K562 (cell line): Measurements from ENCODE around the gene SETD7. TPM values are rescaled to one million over a fixed set of nuclear protein-coding genes. Genes with fewer than 3 reads are reported as not detected.
A peak's percentile ranks its signal among the peaks of the same experiment; 100 is the strongest.

Source experiments
- ATAC-seq: fragments of 200-7000 bp; cut with Tn5 transposase; 3 replicates; pipeline ENCODE4 v1.9.1; 2020; ENCODE audit warnings: moderate library complexity
- BruUV-seq: library from RNA; stranded (reverse); fragments of 400-500 nt; replicated peaks from 2 replicates; lab custom pipeline; 2021; lab: Mats Ljungman, UMichigan
- CTCF ChIA-PET: fragments of 300-600 bp; formaldehyde crosslinking; extraction: SDS; loops from one replicate; lab custom pipeline; 2021; ENCODE audit warnings: low intra/inter-chr PET ratio; lab: Yijun Ruan, JAX
- POLR2A ChIA-PET: fragments of 300-600, 350-650 bp; sonication (Branson Sonifier 250); formaldehyde crosslinking; extraction: SDS; loops from one replicate; lab custom pipeline; 2021; ENCODE audit warnings: antibody characterized with exemption, inconsistent platforms; lab: Yijun Ruan, JAX
- DNase-seq, 4 experiments: peaks; one replicate each; pipeline versions ENCODE4 v3.0.0 to v3.0.0-alpha.2; 2011 to 2018; ENCODE audit warnings: low spot score in 3 of 4, mixed read lengths in 3 of 4; ENCODE audit errors: extremely low read depth in 1 of 4
- FAIRE-seq: peaks from 2 replicates; lab custom pipeline; 2011; peaks lifted over from hg19 to GRCh38; lab: Jason Lieb, UNC
- H2AFZ ChIP-seq: 2 replicates; pipeline ENCODE4 v1.6.0; 2011; ENCODE audit warnings: low read depth, low read length, control low read depth, inconsistent platforms
- H3K27ac ChIP-seq: fragments of 200-600 bp; 3 replicates; pipeline ENCODE4 v1.8.0; 2011; ENCODE audit warnings: low read depth, mild to moderate bottlenecking, control low read depth, inconsistent platforms, low read length, moderate library complexity, mixed read lengths; ENCODE audit errors: extremely low read depth
- H3K27me3 ChIP-seq, 2 experiments: fragments of 300-600 bp in 1 of 2; 2 replicates in 1 of 2; 3 replicates in 1 of 2; pipeline versions ENCODE4 v1.6.0 to v1.8.0; 2011; ENCODE audit warnings: inconsistent platforms in 2 of 2, low read length in 2 of 2, mild to moderate bottlenecking in 1 of 2, mixed read lengths in 1 of 2, moderate library complexity in 1 of 2; ENCODE audit not compliant: control insufficient read depth in 2 of 2, insufficient read depth in 2 of 2
- H3K36me3 ChIP-seq: fragments of 300-600 bp; 3 replicates; pipeline ENCODE4 v1.8.0; 2011; ENCODE audit warnings: mild to moderate bottlenecking, low read length, inconsistent platforms; ENCODE audit not compliant: control insufficient read depth, insufficient read depth
- H3K4me1 ChIP-seq, 2 experiments: fragments of 200-600 bp in 1 of 2; replicated peaks in 1 of 2; 2 replicates in 1 of 2; 3 replicates in 1 of 2; pipeline versions ENCODE4 v1.5.1 to v1.8.0; 2011; ENCODE audit warnings: inconsistent platforms in 2 of 2, low read length in 2 of 2, mild to moderate bottlenecking in 1 of 2, mixed read lengths in 1 of 2, moderate library complexity in 1 of 2; ENCODE audit not compliant: control insufficient read depth in 2 of 2, insufficient read depth in 2 of 2
- H3K4me2 ChIP-seq: 2 replicates; pipeline ENCODE4 v1.6.1; 2011; ENCODE audit warnings: low read length, control low read depth, inconsistent platforms, mixed read lengths; ENCODE audit not compliant: insufficient read depth
- H3K4me3 ChIP-seq: fragments of 200-600 bp; sonication (generic), shearing (Covaris generic); 2 replicates; pipeline ENCODE4 v1.5.1; 2016; ENCODE audit warnings: control low read depth, inconsistent platforms
- H3K79me2 ChIP-seq: fragments of 200-600 bp; 3 replicates; pipeline ENCODE4 v1.8.0; 2011; ENCODE audit warnings: low read length, inconsistent platforms; ENCODE audit not compliant: control insufficient read depth, insufficient read depth
- H3K9ac ChIP-seq, 2 experiments: 2 replicates each; pipeline versions ENCODE4 v1.6.0 to v1.6.1; 2011; ENCODE audit warnings: low read depth in 2 of 2, low read length in 2 of 2, control low read depth in 1 of 2, inconsistent platforms in 1 of 2, mild to moderate bottlenecking in 1 of 2, mixed read lengths in 1 of 2; ENCODE audit not compliant: insufficient read depth in 1 of 2
- H3K9me1 ChIP-seq: one replicate; pipeline ENCODE4 v1.6.0; 2011; ENCODE audit warnings: inconsistent platforms, mild to moderate bottlenecking, low read length, moderate library complexity; ENCODE audit not compliant: control insufficient read depth, insufficient read depth
- H3K9me3 ChIP-seq: replicated peaks from 2 replicates; pipeline ENCODE4 v1.5.1; 2011; ENCODE audit warnings: low read depth, low read length, inconsistent platforms; ENCODE audit not compliant: control insufficient read depth, insufficient read depth
- H4K20me1 ChIP-seq: replicated peaks from 2 replicates; pipeline ENCODE4 v1.6.1; 2011; ENCODE audit warnings: low read length, inconsistent platforms, mixed read lengths; ENCODE audit not compliant: control insufficient read depth, insufficient read depth
- EHMT2 ChIP-seq: fragments of 450-650 bp; IDR thresholded peaks from 2 replicates; pipeline ENCODE4 v1.6.1; 2018; ENCODE audit warnings: antibody characterized with exemption
- MAFG ChIP-seq: fragments of 450-650 bp; conservative IDR thresholded peaks from 2 replicates; pipeline ENCODE4 v1.6.1; 2016; ENCODE audit warnings: missing genetic modification characterization, missing compliant biosample characterization
- RAD21 ChIP-seq, 2 experiments: fragments of 250-450 bp in 1 of 2; fragments of 450-650 bp in 1 of 2; sonication (Bioruptor Pico) in 1 of 2; formaldehyde crosslinking in 1 of 2; IDR thresholded peaks in 1 of 2; conservative IDR thresholded peaks in 1 of 2; 2 replicates each; pipeline versions ENCODE4 v1.4.0 to v1.8.0; 2020 to 2022; ENCODE audit warnings: mild to moderate bottlenecking in 2 of 2, moderate library complexity in 1 of 2
- RBM39 ChIP-seq: fragments of 200-400 bp; formaldehyde crosslinking; optimal IDR thresholded peaks from 2 replicates; pipeline ENCODE3; 2018; ENCODE audit warnings: low read depth, low read length
- SLC30A9 ChIP-seq: fragments of 250-450 bp; sonication (Bioruptor Pico); IDR thresholded peaks from 2 replicates; pipeline ENCODE4 v1.8.0; 2022; ENCODE audit warnings: mild to moderate bottlenecking, moderate library complexity
- SMARCB1 ChIP-seq: IDR thresholded peaks from 2 replicates; pipeline ENCODE4 v1.6.1; 2011; ENCODE audit warnings: improper control_type of control experiment, low read depth; ENCODE audit not compliant: insufficient read length
- SNIP1 ChIP-seq: fragments of 450-650 bp; IDR thresholded peaks from 2 replicates; pipeline ENCODE4 v1.7.1; 2017; ENCODE audit warnings: low read depth, mild to moderate bottlenecking
- TAF7 ChIP-seq: fragments of 450-650 bp; IDR thresholded peaks from 2 replicates; pipeline ENCODE4 v1.6.1; 2016; ENCODE audit warnings: missing genetic modification characterization, missing compliant biosample characterization
- ZBTB17 ChIP-seq: fragments of 450-650 bp; formaldehyde crosslinking; IDR thresholded peaks from 2 replicates; pipeline ENCODE4 v1.4.0; 2020; ENCODE audit warnings: mild to moderate bottlenecking
- ZNF311 ChIP-seq: fragments of 250-450 bp; sonication (Bioruptor Pico); IDR thresholded peaks from 2 replicates; pipeline ENCODE4 v1.4.0; 2020; ENCODE audit warnings: mild to moderate bottlenecking, moderate library complexity
- ZNF75A ChIP-seq: fragments of 450-650 bp; formaldehyde crosslinking; IDR thresholded peaks from 2 replicates; pipeline ENCODE4 v1.4.0; 2020; ENCODE audit warnings: mild to moderate bottlenecking
- WGBS: fragments of 100-300 bp; shearing (Covaris generic); methylation state at CpG from one replicate; pipeline ENCODE4 v1.1.6; 2016; ENCODE audit warnings: low coverage, mixed read lengths; ENCODE audit not compliant: insufficient coverage; ENCODE audit errors: missing lambda C conversion rate; 5-methylcytosine and 5-hydroxymethylcytosine counted together
- in situ Hi-C: fragments of 300-500 bp; cut with MboI; formaldehyde crosslinking; loops from 4 replicates; pipeline ENCODE4 v1.15.0; 2018; ENCODE audit warnings: inconsistent platforms, mixed read lengths
- intact Hi-C: fragments of 100-400 bp; cut with micrococcal nuclease; formaldehyde crosslinking; loops from 2 replicates; pipeline ENCODE4 v1.14.2; 2022
- polyA plus RNA-seq, 8 experiments: library from polyadenylated mRNA; depleted of rRNA in 4 of 8; stranded (reverse) in 5 of 8; unstranded in 3 of 8; fragments of >200 nt; fragmentation: Nextera tagmentation in 2 of 8; fragmentation: Illumina TruSeq in 1 of 8; extraction: Ambion mirVana in 2 of 8; extraction: Trizol in 1 of 8; gene quantifications; 2 replicates each; pipeline versions ENCODE4 v1.2.1 to v1.2.3, GENCODE V29; 2011 to 2014; ENCODE audit warnings: inconsistent platforms in 1 of 8, missing spikeins in 1 of 8
- total RNA-seq, 7 experiments: library from RNA; depleted of rRNA in 6 of 7; stranded (reverse); fragments of >200 nt in 6 of 7; fragmentation: Illumina TruSeq in 2 of 7; extraction: Trizol in 2 of 7; gene quantifications; 2 replicates each; pipeline versions ENCODE4 v1.2.1 to v1.2.3, GENCODE V29; 2011 to 2021; ENCODE audit warnings: low replicate concordance in 1 of 7
- TF ChIP-seq, protein P1 (sequence below): fragments of 450-650 bp; conservative IDR thresholded peaks from 2 replicates; pipeline ENCODE4 v1.6.1; 2016; ENCODE audit warnings: missing genetic modification characterization, low read depth, mild to moderate bottlenecking, control low read depth, missing compliant biosample characterization
- TF ChIP-seq, protein P2 (sequence below), 3 experiments: IDR thresholded peaks in 2 of 3; conservative IDR thresholded peaks in 1 of 3; 2 replicates each; pipeline ENCODE4 v1.5.1; 2011 to 2012; ENCODE audit warnings: low read length in 3 of 3, mild to moderate bottlenecking in 3 of 3, control low read depth in 2 of 3, improper control_type of control experiment in 1 of 3, inconsistent platforms in 1 of 3, low read depth in 1 of 3, mixed read lengths in 1 of 3, moderate library complexity in 1 of 3; ENCODE audit not compliant: insufficient read depth in 2 of 3
- TF ChIP-seq, protein P3 (sequence below): sonication (generic); formaldehyde crosslinking; IDR thresholded peaks from 2 replicates; pipeline ENCODE4 v1.8.1; 2022; ENCODE audit warnings: missing genetic modification reagents
- TF ChIP-seq, protein P4 (sequence below): fragments of 250-450 bp; sonication (Bioruptor Pico); IDR thresholded peaks from 2 replicates; pipeline ENCODE4 v1.4.0; 2020; ENCODE audit warnings: borderline replicate concordance

SETD7 gene
- total and polyA plus RNA-seq, 9 of the 15 experiments (the other 6 are each of a cell fraction or from before 2014, with no cell fraction given) = 0.37 to 2.4 (median 1.7) TPM

DNA sequence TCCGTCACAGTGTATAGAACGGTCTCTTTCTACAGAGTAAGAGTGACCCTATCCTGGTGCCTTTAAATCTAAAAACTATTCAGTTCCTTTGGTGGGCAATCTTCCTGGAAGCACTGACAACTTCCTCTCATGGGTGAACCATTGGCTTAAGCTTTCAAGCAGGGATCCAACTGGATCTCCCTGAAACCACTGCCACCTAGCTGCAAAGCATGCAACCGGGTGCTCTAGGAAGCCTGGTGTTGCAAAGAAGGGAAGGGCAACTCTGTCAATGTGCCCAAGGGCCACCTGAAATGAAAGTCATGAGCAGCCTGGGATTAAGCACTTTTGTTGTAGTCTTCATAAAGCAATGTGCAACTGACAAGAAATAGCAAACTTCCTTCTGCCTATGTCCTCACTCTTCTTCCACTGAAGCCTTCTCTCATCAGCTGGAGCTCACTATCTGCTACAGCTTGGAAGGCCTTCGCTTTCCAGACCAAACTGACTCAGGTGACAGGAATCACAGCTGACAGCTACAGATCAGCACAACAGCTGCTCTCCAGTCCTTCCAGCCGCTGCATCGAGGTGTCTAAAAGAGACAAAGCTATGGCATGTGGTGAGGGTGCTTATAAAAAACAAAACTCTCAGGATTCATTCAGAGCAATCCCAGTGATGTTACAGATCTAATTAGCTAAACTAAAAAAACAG lies 46.1 kb downstream of the SETD7 start:
- Histone ChIP-seq H3K9me1 (no peaks in the 10 kb centered on the region), H3K9me3 (no peaks in the 10 kb centered on the region), H3K4me2 (no peak overlapping the region; the same call in 1 of the 2 replicates), H3K79me2 (no peaks in the 10 kb centered on the region), H2AFZ (no peak overlapping the region), H3K4me3 (no peak overlapping the region), H3K27ac (no peak overlapping the region), H3K27me3 (peaks cover 10 to 13% of the 10 kb centered on the region in 2 experiments), H3K36me3 (no peaks in the 10 kb centered on the region), H3K9ac (no peak overlapping the region), H4K20me1 (0 out of 2 replicates have a peak, but pooled peaks cover 4% of the 10 kb centered on the region), H3K4me1 (no peaks in the 10 kb centered on the region; a peak in 2 of 5 replicates)
- in situ Hi-C loops = no loop called here
- 14% methylated on average over 6 of the region's 6 CpGs for WGBS
- ATAC-seq (peak; percentile 87), FAIRE-seq (peak; percentile 84), DNase-seq (peak in 2 of 4 experiments; percentile 27 to 47)
- no TSS peak for BruUV-seq
- ChIA-PET CTCF (no interaction called here), POLR2A (interaction anchor here (1.0 to 1.2 kb wide), 2 partner anchors 17 to 56 kb away, joined by 3 read pairs; partner anchors contain the start of gene RAB33B)
- intact Hi-C loops = no loop called here
- TF ChIP-seq SNIP1 (no peak), ZNF75A (CRISPR knock-in tag) (no peak), ZBTB17 (CRISPR knock-in tag) (no peak), EHMT2 (no peak), ZNF311 (CRISPR knock-in tag) (no peak), SMARCB1 (no peak), RBM39 (no peak), TAF7 (tag) (no peak), SLC30A9 (CRISPR knock-in tag) (no peak), RAD21 (CRISPR knock-in tag; conservative IDR thresholded peaks at IDR 0.05 in 1 of 2, IDR thresholded peaks at IDR 0.05 in 1 of 2) (peak in 1 of 2 experiments; percentile 54; a peak in 3 of 4 replicates), MAFG (tag) (no peak)
- TF ChIP-seq, protein P1, sequence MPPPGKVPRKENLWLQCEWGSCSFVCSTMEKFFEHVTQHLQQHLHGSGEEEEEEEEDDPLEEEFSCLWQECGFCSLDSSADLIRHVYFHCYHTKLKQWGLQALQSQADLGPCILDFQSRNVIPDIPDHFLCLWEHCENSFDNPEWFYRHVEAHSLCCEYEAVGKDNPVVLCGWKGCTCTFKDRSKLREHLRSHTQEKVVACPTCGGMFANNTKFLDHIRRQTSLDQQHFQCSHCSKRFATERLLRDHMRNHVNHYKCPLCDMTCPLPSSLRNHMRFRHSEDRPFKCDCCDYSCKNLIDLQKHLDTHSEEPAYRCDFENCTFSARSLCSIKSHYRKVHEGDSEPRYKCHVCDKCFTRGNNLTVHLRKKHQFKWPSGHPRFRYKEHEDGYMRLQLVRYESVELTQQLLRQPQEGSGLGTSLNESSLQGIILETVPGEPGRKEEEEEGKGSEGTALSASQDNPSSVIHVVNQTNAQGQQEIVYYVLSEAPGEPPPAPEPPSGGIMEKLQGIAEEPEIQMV (tag) = no peak
- TF ChIP-seq, protein P2, sequence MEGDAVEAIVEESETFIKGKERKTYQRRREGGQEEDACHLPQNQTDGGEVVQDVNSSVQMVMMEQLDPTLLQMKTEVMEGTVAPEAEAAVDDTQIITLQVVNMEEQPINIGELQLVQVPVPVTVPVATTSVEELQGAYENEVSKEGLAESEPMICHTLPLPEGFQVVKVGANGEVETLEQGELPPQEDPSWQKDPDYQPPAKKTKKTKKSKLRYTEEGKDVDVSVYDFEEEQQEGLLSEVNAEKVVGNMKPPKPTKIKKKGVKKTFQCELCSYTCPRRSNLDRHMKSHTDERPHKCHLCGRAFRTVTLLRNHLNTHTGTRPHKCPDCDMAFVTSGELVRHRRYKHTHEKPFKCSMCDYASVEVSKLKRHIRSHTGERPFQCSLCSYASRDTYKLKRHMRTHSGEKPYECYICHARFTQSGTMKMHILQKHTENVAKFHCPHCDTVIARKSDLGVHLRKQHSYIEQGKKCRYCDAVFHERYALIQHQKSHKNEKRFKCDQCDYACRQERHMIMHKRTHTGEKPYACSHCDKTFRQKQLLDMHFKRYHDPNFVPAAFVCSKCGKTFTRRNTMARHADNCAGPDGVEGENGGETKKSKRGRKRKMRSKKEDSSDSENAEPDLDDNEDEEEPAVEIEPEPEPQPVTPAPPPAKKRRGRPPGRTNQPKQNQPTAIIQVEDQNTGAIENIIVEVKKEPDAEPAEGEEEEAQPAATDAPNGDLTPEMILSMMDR (IDR thresholded peaks at IDR 0.05 in 2 of 3, conservative IDR thresholded peaks at IDR 0.05 in 1 of 3; ENCODE audit: insufficient read depth in 2 of 3, low read depth in 1 of 3, low read length in 3 of 3) = peak; percentile 64 to 66 (median 65)
- TF ChIP-seq, protein P3, sequence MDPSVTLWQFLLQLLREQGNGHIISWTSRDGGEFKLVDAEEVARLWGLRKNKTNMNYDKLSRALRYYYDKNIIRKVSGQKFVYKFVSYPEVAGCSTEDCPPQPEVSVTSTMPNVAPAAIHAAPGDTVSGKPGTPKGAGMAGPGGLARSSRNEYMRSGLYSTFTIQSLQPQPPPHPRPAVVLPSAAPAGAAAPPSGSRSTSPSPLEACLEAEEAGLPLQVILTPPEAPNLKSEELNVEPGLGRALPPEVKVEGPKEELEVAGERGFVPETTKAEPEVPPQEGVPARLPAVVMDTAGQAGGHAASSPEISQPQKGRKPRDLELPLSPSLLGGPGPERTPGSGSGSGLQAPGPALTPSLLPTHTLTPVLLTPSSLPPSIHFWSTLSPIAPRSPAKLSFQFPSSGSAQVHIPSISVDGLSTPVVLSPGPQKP (CRISPR knock-in tag) = no peak
- TF ChIP-seq, protein P4, sequence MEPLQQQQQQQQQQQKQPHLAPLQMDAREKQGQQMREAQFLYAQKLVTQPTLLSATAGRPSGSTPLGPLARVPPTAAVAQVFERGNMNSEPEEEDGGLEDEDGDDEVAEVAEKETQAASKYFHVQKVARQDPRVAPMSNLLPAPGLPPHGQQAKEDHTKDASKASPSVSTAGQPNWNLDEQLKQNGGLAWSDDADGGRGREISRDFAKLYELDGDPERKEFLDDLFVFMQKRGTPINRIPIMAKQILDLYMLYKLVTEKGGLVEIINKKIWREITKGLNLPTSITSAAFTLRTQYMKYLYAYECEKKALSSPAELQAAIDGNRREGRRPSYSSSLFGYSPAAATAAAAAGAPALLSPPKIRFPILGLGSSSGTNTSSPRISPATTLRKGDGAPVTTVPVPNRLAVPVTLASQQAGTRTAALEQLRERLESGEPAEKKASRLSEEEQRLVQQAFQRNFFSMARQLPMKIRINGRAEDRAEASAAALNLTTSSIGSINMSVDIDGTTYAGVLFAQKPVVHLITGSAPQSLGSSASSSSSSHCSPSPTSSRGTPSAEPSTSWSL (CRISPR knock-in tag) = no peak
